Forelimb muscle (tissue), 1 donor: ENCODE measurements around the gene RNASE11. TPM values are rescaled to one million over a fixed set of nuclear protein-coding genes. Genes with fewer than 3 reads are reported as not detected.

Experiments used
- polyA plus RNA-seq: library from polyadenylated mRNA; unstranded; fragments of 120-200 nt; gene quantifications from one replicate; pipeline ENCODE4 v1.2.1, GENCODE V29; 2013; ENCODE audit not compliant: insufficient read length

The RNASE11 gene
- polyA plus RNA-seq, 1 donor: not detected

Other genes with a start within 250 kb of the RNASE11 start
- 34.2 TPM for gene PARP2, start 244.4 kb downstream of the RNASE11 start, polyA plus RNA-seq
- 18.3 TPM for gene TEP1, start 174.5 kb downstream of the RNASE11 start, polyA plus RNA-seq
- 1.1 TPM for gene KLHL33, start 151.8 kb downstream of the RNASE11 start, polyA plus RNA-seq
- 40.8 TPM for gene OSGEP, start 133.2 kb downstream of the RNASE11 start, polyA plus RNA-seq
- gene APEX1, start 132.8 kb downstream of the RNASE11 start, polyA plus RNA-seq: 163 TPM
- 21.0 TPM for gene PIP4P1, start 126.6 kb downstream of the RNASE11 start, polyA plus RNA-seq
- gene PNP, start 118.6 kb downstream of the RNASE11 start, polyA plus RNA-seq: 10.6 TPM
- gene RNASE10, start 82.5 kb downstream of the RNASE11 start, polyA plus RNA-seq: 0.15 TPM
- gene RNASE9, start 27.0 kb downstream of the RNASE11 start, polyA plus RNA-seq: not detected
- gene RNASE12, start 3.4 kb upstream of the RNASE11 start, polyA plus RNA-seq: not detected
- not detected for gene OR6S1, start 53.7 kb upstream of the RNASE11 start, polyA plus RNA-seq
- gene RNASE4, start 96.6 kb upstream of the RNASE11 start, polyA plus RNA-seq: 4.2 TPM
- gene ANG, start 100.8 kb upstream of the RNASE11 start, polyA plus RNA-seq: 2.0 TPM
- not detected for gene EDDM3A, start 157.9 kb upstream of the RNASE11 start, polyA plus RNA-seq
- gene EDDM3B, start 180.4 kb upstream of the RNASE11 start, polyA plus RNA-seq: not detected
- 5.4 TPM for gene RNASE6, start 193.3 kb upstream of the RNASE11 start, polyA plus RNA-seq
- gene RNASE1, start 214.8 kb upstream of the RNASE11 start, polyA plus RNA-seq: 162 TPM